Colonic mucosa (tissue), 4 donors: Measurements from ENCODE around the gene SYCP2. TPM values are rescaled to one million over a fixed set of nuclear protein-coding genes. Genes with fewer than 3 reads are reported as not detected.

Experiments
- DNase-seq: peaks from one replicate; pipeline ENCODE4 v3.0.0-alpha.2; 2020
- H3K27ac ChIP-seq: fragments of 200-600 bp; one replicate; pipeline ENCODE4 v1.8.0; 2021
- H3K27me3 ChIP-seq: fragments of 200-600 bp; one replicate; pipeline ENCODE4 v1.8.0; 2021
- H3K36me3 ChIP-seq: fragments of 200-600 bp; one replicate; pipeline ENCODE4 v1.8.0; 2021
- H3K4me1 ChIP-seq: fragments of 200-600 bp; one replicate; pipeline ENCODE4 v1.8.0; 2021; ENCODE audit warnings: mild to moderate bottlenecking
- H3K4me3 ChIP-seq: fragments of 200-600 bp; one replicate; pipeline ENCODE4 v1.8.0; 2021
- H3K9ac ChIP-seq, 2 donors: one replicate each; pipeline ENCODE4 v1.7.0; 2013; ENCODE audit warnings: control low read depth in 2 of 2, low read depth in 2 of 2, low read length in 2 of 2
- H3K9me3 ChIP-seq: fragments of 200-600 bp; one replicate; pipeline ENCODE4 v1.8.0; 2021
- CTCF ChIP-seq: fragments of 200-600 bp; IDR thresholded peaks from one replicate; pipeline ENCODE4 v1.8.0; 2022; ENCODE audit warnings: antibody characterized with exemption, mild to moderate bottlenecking
- intact Hi-C: fragments of 100-400 bp; cut with DNase I; formaldehyde crosslinking; loops from one replicate; pipeline ENCODE4 v1.14.1; 2022
- total RNA-seq, 2 donors: library from RNA; stranded (reverse); fragmentation: NEBNext Ultra II Directional in 1 of 2; extraction: Animal tissue kit (Norgen Biotek cat#: 25700) in 1 of 2; gene quantifications; one replicate each; pipeline ENCODE4 v1.2.1, GENCODE V29; 2021
- donor health status: healthy.
- donor health status: DM: no; HTN: no; CAD: no.
- donor health status: DM: no; HTN: no; CAD: no.

SYCP2 gene
- total RNA-seq, 2 donors from 2014 or later, result 0.74 to 1.1 TPM

- H3K27ac ChIP-seq, result no peak overlapping the region
- peak; percentile 9 for DNase-seq
- TF ChIP-seq CTCF, result no peak
- no peaks in the 10 kb centered on the region for H3K9me3 ChIP-seq
- H3K36me3 ChIP-seq, result no peaks in the 10 kb centered on the region
- no peak overlapping the region for H3K9ac ChIP-seq
- H3K4me1 ChIP-seq, result no peaks in the 10 kb centered on the region
- no peaks in the 10 kb centered on the region for H3K27me3 ChIP-seq
- intact Hi-C loops, result no loop called here
- no peak overlapping the region for H3K4me3 ChIP-seq
Observed at GRCh38 chr20:59821201-59821600, 112.2 kb downstream of the SYCP2 start.

GRCh38 chr20:59820204-59821041 is 113.0 kb downstream of the SYCP2 start:
- Histone ChIP-seq H3K27me3 (no peaks in the 10 kb centered on the region), H3K9me3 (no peaks in the 10 kb centered on the region), H3K36me3 (no peaks in the 10 kb centered on the region), H3K4me1 (no peaks in the 10 kb centered on the region), H3K27ac (no peak overlapping the region), H3K9ac (no peak overlapping the region), H3K4me3 (no peak overlapping the region)
- no peak for TF ChIP-seq CTCF
- intact Hi-C loops, result no loop called here
- peak; percentile 19 for DNase-seq

GRCh38 chr20:59819496-59820203 is 113.8 kb downstream of the SYCP2 start:
- no peak overlapping the region for H3K27ac ChIP-seq
- H3K9me3 ChIP-seq, result no peaks in the 10 kb centered on the region
- no peaks in the 10 kb centered on the region for H3K27me3 ChIP-seq
- TF ChIP-seq CTCF, result no peak
- no peak overlapping the region for H3K9ac ChIP-seq
- DNase-seq, result peak; percentile 6
- no peak overlapping the region for H3K4me3 ChIP-seq
- no peaks in the 10 kb centered on the region for H3K36me3 ChIP-seq
- intact Hi-C loops, result no loop called here
- no peaks in the 10 kb centered on the region for H3K4me1 ChIP-seq

- Histone ChIP-seq H3K4me3 (no peak overlapping the region), H3K9me3 (no peaks in the 10 kb centered on the region), H3K36me3 (no peaks in the 10 kb centered on the region), H3K27ac (no peak overlapping the region), H3K9ac (no peak overlapping the region), H3K4me1 (no peaks in the 10 kb centered on the region), H3K27me3 (no peaks in the 10 kb centered on the region)
- no peak for TF ChIP-seq CTCF
- intact Hi-C loops, result no loop called here
- DNase-seq, result peak; percentile 12
Observed at GRCh38 chr20:59818911-59819310, 114.5 kb downstream of the SYCP2 start.

- no peaks in the 10 kb centered on the region for H3K36me3 ChIP-seq
- DNase-seq, result no peak
- H3K27ac ChIP-seq, result no peak overlapping the region
- H3K9me3 ChIP-seq, result no peaks in the 10 kb centered on the region
- no peaks in the 10 kb centered on the region for H3K27me3 ChIP-seq
- no peak for TF ChIP-seq CTCF
- H3K9ac ChIP-seq, result no peak overlapping the region
- no peaks in the 10 kb centered on the region for H3K4me1 ChIP-seq
- intact Hi-C loops, result no loop called here
- H3K4me3 ChIP-seq, result no peak overlapping the region
Observed at GRCh38 chr20:59817846-59818615, 115.4 kb downstream of the SYCP2 start.
